Pancreas (tissue), 10 donors: ENCODE measurements around the gene THAP3. TPM values are rescaled to one million over a fixed set of nuclear protein-coding genes. Genes with fewer than 3 reads are reported as not detected.

Experiments
- ATAC-seq, 4 donors: fragments of 200-7000 bp; cut with Tn5 transposase; one replicate each; pipeline versions ENCODE4 v1.8.0 to v1.9.1; 2020; ENCODE audit warnings: mild to moderate bottlenecking in 4 of 4, moderate library complexity in 4 of 4
- DNase-seq, 6 donors: peaks; one replicate each; pipeline ENCODE4 v3.0.0-alpha.2; 2020
- FAIRE-seq: peaks from 2 replicates; lab custom pipeline; 2012; peaks lifted over from hg19 to GRCh38; lab: Jason Lieb, UNC
- H3K27ac ChIP-seq, 4 donors: fragments of 200-600 bp; sonication (generic); 1 replicate in 3 of 4; 2 replicates in 1 of 4; pipeline versions ENCODE4 v1.5.0 to v1.8.0; 2020
- H3K27me3 ChIP-seq, 4 donors: fragments of 200-600 bp; one replicate each; pipeline ENCODE4 v1.8.0; 2021
- H3K36me3 ChIP-seq, 3 donors: fragments of 200-600 bp; sonication (generic) in 1 of 3; one replicate each; pipeline versions ENCODE4 v1.5.0 to v1.8.0; 2020 to 2021
- H3K4me1 ChIP-seq, 3 donors: fragments of 200-600 bp; one replicate each; pipeline ENCODE4 v1.8.0; 2021
- H3K4me3 ChIP-seq, 4 donors: fragments of 200-600 bp; sonication (generic) in 2 of 4; one replicate each; pipeline versions ENCODE4 v1.5.0 to v1.8.0; 2020 to 2021
- H3K9me3 ChIP-seq, 4 donors: fragments of 200-600 bp; one replicate each; pipeline ENCODE4 v1.8.0; 2021
- WGBS, 2 donors: extraction: QIAGEN DNeasy Blood & Tissue Kit; methylation state at CpG; one replicate each; pipeline ENCODE4 v1.1.7; 2013; 5-methylcytosine and 5-hydroxymethylcytosine counted together
- intact Hi-C, 3 donors: fragments of 100-400 bp; cut with DNase I; formaldehyde crosslinking; loops; one replicate each; pipeline versions ENCODE4 v1.11.1 to v1.14.2; 2022
- polyA plus RNA-seq, 2 donors: library from polyadenylated mRNA; stranded (reverse); fragments of 200-250 nt; gene quantifications; one replicate each; pipeline ENCODE4 v1.2.3, GENCODE V29; 2013
- total RNA-seq, 6 donors: library from RNA; stranded (reverse); fragmentation: NEBNext Ultra II Directional in 4 of 6; extraction: Animal tissue kit (Norgen Biotek cat#: 25700) in 4 of 6; gene quantifications; one replicate each; pipeline versions ENCODE4 v1.2.1 to v1.2.4, GENCODE V29; 2021 to 2023
- TF ChIP-seq, protein P1 (sequence below), 4 donors: fragments of 200-600 bp; sonication (generic) in 3 of 4; IDR thresholded peaks; one replicate each; pipeline versions ENCODE4 v1.5.0 to v1.8.0; 2021; ENCODE audit warnings: antibody characterized with exemption in 4 of 4
- donor health status: healthy with polysubstance abuse.
- donor health status: DM: no; HTN: no; CAD: no; lungs with moderate emphysema.
- donor health status: DM: no; HTN: no; CAD: no.
- donor health status: control.
- donor health status: control.
- donor health status: Bipolar disorder and iron deficiency.
- donor health status: DM: yes; HTN: yes; CAD: no.
- donor health status: DM: no; HTN: no; CAD: no.
- donor health status: DM: no; HTN: no; CAD: no.
- donor health status: DM: yes; HTN: yes; CAD: no.

The THAP3 gene
- total and polyA plus RNA-seq, 8 donors, result 6.9 to 28.0 (median 9.2) TPM

DNA sequence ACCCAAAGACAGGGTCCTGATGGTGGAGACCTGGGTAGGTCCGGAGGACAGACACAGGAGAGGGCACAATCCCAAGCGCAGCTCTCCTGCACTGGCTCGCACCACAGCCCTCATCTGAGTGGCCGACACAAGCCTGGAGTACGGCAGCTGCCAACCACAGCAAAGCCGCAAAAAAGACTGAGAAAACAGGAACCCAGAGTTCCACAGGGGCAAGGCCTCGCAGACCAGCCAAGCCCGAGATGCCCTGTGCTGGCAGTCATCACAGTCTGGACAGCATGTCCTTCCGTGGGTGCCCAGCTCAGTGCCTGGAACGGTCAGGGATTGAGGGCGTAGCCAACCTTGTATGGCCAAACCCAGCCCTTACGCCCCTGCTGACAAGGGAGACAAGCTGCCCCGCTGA, 33.4 kb upstream of the THAP3 start:
- intact Hi-C loops, result loop anchor here in 1 of 3 donors (10.0 kb wide), 1 partner anchor 56 kb away; no protein-coding TSS in a partner anchor
- FAIRE-seq, result no peak
- ATAC-seq, result peak in 2 of 4 donors; percentile 6 to 7
- Histone ChIP-seq H3K9me3 (no peaks in the 10 kb centered on the region), H3K4me3 (no peak overlapping the region), H3K27me3 (no peaks in the 10 kb centered on the region), H3K36me3 (peaks cover 6 to 57% (median 55%) of the 10 kb centered on the region in 3 donors), H3K4me1 (peaks cover 0 to 7% (median 4%) of the 10 kb centered on the region in 3 donors), H3K27ac (no peak overlapping the region)
- TF ChIP-seq, protein P1, sequence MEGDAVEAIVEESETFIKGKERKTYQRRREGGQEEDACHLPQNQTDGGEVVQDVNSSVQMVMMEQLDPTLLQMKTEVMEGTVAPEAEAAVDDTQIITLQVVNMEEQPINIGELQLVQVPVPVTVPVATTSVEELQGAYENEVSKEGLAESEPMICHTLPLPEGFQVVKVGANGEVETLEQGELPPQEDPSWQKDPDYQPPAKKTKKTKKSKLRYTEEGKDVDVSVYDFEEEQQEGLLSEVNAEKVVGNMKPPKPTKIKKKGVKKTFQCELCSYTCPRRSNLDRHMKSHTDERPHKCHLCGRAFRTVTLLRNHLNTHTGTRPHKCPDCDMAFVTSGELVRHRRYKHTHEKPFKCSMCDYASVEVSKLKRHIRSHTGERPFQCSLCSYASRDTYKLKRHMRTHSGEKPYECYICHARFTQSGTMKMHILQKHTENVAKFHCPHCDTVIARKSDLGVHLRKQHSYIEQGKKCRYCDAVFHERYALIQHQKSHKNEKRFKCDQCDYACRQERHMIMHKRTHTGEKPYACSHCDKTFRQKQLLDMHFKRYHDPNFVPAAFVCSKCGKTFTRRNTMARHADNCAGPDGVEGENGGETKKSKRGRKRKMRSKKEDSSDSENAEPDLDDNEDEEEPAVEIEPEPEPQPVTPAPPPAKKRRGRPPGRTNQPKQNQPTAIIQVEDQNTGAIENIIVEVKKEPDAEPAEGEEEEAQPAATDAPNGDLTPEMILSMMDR (IDR thresholded peaks at IDR 0.05), result no peak
- peak in 1 of 6 donors; percentile 64 for DNase-seq
- WGBS, 2 donors, result 85 to 95% methylated on average over 13 of the region's 13 CpGs

DNA sequence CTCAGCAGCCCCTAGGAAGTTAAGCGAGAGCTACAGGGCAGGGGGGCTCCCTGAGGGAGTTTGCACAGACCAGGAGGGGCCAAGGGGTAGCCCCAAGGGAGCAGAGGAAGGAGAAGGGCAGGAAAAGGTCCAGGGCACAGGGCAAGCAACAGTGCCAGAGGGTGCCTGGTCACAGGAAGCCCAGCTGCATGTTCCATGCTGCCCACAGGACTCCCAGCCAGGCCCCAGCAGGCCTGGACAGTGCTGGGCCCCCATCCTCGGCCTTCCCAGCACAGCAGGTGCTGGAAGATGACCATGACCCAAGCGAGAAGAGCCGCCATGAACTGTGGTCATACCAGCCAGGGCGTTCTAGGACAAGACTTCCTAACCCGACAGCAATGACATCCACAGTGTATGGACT, 33.0 kb upstream of the THAP3 start:
- TF ChIP-seq, protein P1 (IDR thresholded peaks at IDR 0.05), result no peak
- no peak for DNase-seq
- Histone ChIP-seq H3K27ac (no peak overlapping the region), H3K4me3 (no peak overlapping the region), H3K4me1 (peaks cover 0 to 7% (median 4%) of the 10 kb centered on the region in 3 donors), H3K36me3 (peaks cover 6 to 61% (median 57%) of the 10 kb centered on the region in 3 donors), H3K9me3 (no peaks in the 10 kb centered on the region), H3K27me3 (no peaks in the 10 kb centered on the region)
- ATAC-seq, result no peak
- FAIRE-seq, result no peak
- WGBS, 2 donors, result 87 to 89% methylated on average over 6 of the region's 6 CpGs
- intact Hi-C loops, result loop anchor here in 1 of 3 donors (10.0 kb wide), 1 partner anchor 57 kb away; no protein-coding TSS in a partner anchor

DNA sequence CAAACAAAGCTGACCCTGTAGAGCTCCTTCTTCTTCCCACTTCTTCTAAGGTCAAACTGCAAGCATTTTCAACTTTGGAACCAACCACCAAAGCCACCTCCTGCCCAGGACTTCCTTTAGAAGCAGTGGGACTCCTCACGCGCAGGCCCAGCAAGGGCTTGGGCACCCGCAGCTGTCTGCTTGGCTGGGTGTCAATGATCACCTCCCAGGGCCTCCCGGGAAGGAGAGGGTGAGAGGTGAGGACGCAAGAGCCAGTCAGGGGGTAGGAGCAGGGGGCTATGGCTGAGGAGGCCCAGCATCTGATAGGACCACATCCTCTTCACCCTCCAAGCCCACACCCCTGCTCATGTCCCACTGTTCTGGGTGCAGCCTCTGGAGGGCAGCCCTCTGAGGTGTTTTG, 32.2 kb upstream of the THAP3 start:
- H3K27me3 ChIP-seq, result no peaks in the 10 kb centered on the region
- ATAC-seq (no peak), DNase-seq (no peak), FAIRE-seq (no peak)
- H3K4me1 ChIP-seq, result peaks cover 3 to 8% (median 4%) of the 10 kb centered on the region in 3 donors
- peaks cover 6 to 67% (median 60%) of the 10 kb centered on the region in 3 donors for H3K36me3 ChIP-seq
- TF ChIP-seq, protein P1 (IDR thresholded peaks at IDR 0.05), result no peak
- intact Hi-C loops, result loop anchor here in 1 of 3 donors (10.0 kb wide), 1 partner anchor 58 kb away; no protein-coding TSS in a partner anchor
- no peaks in the 10 kb centered on the region for H3K9me3 ChIP-seq
- 23 to 42% methylated on average over 5 of the region's 5 CpGs for WGBS, 2 donors
- H3K4me3 ChIP-seq, result no peak overlapping the region
- H3K27ac ChIP-seq, result no peak overlapping the region

DNA sequence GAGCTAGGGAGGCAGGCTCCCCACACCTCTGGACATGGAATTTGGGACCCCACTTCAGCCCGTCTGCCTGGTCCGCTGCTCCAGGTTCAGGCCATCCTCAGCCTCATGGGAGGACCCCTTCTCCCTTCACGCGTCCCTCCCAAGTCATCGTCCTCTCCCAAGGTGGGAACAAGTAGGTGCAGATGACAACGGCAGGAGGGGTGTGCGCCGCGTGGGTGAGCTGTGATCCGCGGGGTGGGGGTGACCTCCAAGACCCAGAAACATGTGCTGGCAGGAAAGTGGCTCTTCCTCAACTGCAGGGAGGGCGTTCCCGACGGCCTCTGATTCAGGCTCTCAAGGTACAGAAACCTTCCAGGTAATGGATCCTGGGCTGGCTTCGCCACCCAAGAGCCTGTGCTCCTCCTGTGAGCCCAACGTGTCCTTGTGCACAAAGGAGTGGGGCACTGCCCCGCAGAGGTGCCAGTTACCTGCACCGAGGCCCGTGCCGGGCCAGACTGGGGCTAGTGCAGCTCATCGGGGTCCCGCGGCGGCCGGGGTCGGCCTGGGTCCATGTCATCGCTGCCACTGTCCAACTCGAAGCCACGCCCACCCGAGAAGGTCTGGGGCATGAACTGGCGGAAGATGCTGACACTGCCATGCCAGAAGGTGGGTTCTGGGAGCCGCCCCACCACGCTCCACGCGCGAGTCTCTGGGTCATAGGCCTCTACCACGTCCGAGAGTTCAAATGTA, 31.6 kb upstream of the THAP3 start:
- 89 to 90% methylated on average over 38 of the region's 38 CpGs for WGBS, 2 donors
- intact Hi-C loops, result loop anchor here in 1 of 3 donors (10.0 kb wide), 1 partner anchor 58 kb away; no protein-coding TSS in a partner anchor

More for the DNA sequence above, 31.6 kb upstream of the THAP3 start:
- Histone ChIP-seq H3K4me3 (no peak overlapping the region), H3K36me3 (peaks cover 6 to 73% (median 65%) of the 10 kb centered on the region in 3 donors), H3K27ac (no peak overlapping the region), H3K4me1 (peaks cover 0 to 9% (median 8%) of the 10 kb centered on the region in 3 donors), H3K9me3 (no peaks in the 10 kb centered on the region), H3K27me3 (no peaks in the 10 kb centered on the region)
- no peak for ATAC-seq
- no peak for FAIRE-seq
- DNase-seq, result no peak
- TF ChIP-seq, protein P1 (IDR thresholded peaks at IDR 0.05), result no peak
